ENCODE data around the gene ITPR2.

DNA sequence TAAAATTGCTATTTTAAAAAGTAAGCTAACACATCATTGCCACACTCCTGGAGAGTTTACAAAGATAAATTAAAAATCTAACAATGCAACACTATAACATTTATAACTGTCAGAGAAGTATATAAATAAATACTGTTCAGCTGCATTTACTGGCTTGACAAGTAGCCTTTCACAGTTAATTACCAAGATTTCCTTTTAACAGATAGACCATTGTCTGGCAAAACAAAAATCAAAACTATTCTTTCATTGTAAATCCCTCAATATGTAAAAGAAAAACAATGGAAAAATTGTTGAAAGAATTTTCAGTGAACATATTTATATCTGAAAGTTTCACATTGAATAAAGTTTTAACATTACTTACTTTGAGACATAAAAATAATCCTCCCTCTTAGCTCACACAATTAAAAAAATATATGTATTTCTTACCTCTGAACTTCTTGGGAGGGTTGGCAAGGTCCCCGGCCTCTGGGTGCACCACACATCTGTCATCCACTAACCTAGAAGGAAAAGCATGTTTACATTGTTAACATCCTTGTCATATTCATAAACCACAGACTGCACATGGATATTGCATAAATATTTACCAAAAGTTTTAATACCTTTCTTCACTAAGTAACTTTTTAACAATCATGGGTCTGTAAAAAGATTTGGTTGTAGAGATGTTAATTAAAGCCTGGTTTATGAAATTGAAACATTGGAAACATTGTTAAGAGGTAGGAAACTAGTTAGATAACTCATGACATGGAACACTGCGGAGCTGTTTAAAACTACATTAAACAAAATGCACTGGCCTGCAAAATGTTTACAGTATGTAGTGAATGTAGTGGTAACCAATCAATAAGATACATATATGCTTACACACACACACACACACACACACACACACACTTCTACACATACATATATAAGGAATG lies 43.0 kb downstream of the ITPR2 start:
- TF ChIP-seq POLR2A (IDR thresholded peaks at IDR 0.05; ENCODE audit: low read depth, low read length), result no peak
- TF ChIP-seq TAF1 (IDR thresholded peaks at IDR 0.05; ENCODE audit: borderline replicate concordance, low read depth, low read length), result no peak
- TF ChIP-seq POLR2AphosphoS5 (IDR thresholded peaks at IDR 0.05; ENCODE audit: low read depth, low read length), result no peak

Measured in GM12892 (cell line).